DMS53 (cell line): Measurements from ENCODE around the gene PNMA6F.
"Not testable (repeated sequence)": the region's sequence is repeated elsewhere in the genome, so short reads cannot be mapped to it uniquely, and the experiment has no call there.

Source experiments
- DNase-seq: peaks from one replicate; lab custom pipeline; 2025; lab: John Stamatoyannopoulos, UW

The PNMA6F gene

DNA sequence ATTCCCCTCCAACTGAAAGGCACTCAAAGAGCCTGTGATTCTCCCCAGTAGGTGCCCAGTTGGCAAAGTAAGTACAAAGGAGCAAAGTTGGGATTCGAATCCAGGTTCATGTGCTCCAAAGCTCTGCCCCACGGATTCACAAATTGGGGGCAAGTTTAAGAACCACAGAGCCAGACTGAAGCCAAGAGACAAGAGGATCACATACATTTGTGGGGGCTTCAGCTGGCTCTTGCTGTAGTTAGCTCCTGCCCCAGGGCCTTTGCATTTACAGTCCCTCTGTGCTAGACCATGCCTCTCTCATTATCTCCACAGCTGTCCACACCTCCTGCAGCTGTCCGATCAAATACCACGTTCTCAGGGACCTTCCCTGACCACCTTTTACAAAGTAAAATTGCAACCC is 18.8 kb downstream of the PNMA6F start:
- DNase-seq = no peak

DNA sequence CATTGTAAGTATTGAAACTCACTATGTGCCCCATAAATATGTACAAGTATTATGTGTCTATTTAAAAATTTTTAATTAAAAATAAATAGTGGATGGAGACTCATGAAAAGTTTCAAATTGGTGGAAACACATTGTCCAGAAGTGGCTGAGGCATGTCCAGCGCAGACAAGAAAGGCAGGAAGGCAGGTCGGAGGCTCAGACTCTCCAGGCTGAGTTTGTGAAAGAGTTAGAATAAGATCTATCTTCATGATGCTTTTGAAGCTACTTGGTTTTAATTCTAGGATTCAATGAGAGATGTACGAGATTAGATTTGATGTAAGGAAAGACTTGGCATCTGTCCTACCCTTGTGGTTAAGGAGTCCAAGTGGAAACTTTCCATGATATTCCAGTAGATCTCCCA is 19.8 kb downstream of the PNMA6F start:
- no peak for DNase-seq

DNA sequence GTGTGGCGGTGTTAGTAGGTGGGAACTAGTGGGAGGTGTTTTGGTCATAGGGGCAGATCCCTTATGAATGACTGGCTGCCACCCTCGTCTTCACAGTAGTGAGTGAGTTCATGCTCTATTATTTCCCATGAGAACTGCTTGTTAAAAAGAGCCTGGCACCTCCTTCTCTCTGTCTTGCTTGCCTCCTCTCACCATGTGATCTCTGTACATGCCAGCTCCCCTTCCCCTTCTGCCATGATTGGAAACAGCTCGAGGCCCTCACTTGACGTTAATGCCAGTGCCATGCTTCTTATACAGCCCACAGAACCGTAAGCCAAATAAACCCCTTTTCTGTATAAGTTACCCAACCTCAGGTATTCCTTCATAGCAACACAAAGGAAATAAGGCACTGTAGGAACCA is 21.7 kb downstream of the PNMA6F start:
- DNase-seq = no peak

GRCh38 chrX:153297376-153297775 is 24.2 kb downstream of the PNMA6F start:
- DNase-seq = no peak

GRCh38 chrX:153293485-153294071 is 28.0 kb downstream of the PNMA6F start:
- not testable (repeated sequence) for DNase-seq

- DNase-seq = not testable (repeated sequence)
Observed at GRCh38 chrX:153288807-153289206, 32.8 kb downstream of the PNMA6F start.

DNA sequence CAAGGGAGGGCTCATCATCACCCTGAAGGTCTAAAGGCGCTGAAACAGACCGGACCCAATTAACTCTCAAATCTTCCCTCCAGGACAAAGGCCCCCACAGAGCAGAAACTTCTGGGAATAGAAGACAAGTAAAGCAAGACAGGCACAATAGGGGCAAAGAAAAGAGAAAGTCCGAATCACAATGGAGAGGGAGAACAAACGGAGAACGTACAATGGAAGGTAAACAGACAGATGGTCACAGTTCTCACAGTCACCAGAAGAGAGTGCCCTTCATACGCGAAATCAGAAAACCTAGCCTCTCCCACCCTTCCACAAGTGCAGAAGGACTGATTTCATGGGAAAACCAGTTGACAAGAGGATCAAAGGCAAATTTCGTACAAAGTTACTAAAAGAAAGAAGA is 35.9 kb downstream of the PNMA6F start:
- not testable (repeated sequence) for DNase-seq

DNA sequence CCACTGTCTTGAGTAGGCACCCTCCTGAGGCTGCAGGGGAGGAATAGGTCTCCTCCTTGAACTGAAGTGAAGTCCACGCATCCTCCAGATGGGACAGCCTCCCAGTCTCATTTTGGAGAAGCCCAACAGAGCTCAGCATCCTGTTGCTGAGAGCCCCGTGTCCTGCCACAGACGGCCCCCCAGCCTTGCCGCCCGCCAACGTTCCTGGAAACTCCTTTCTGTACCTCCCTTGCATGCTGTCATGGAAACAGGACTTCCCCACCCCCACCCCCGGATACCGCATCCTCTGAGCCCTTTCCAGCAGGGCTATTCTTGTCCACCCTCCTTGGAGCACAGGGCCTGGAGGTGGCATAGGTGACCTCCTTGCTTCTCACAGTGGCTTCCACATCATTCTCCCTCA is 37.6 kb downstream of the PNMA6F start:
- DNase-seq = not testable (repeated sequence)

GRCh38 chrX:153281784-153282183 is 39.8 kb downstream of the PNMA6F start:
- not testable (repeated sequence) for DNase-seq

- DNase-seq = not testable (repeated sequence)
Observed at GRCh38 chrX:153279304-153279703, 42.3 kb downstream of the PNMA6F start.

GRCh38 chrX:153276049-153276448 is 45.5 kb downstream of the PNMA6F start:
- not testable (repeated sequence) for DNase-seq

- not testable (repeated sequence) for DNase-seq
Observed at GRCh38 chrX:153275418-153275817, 46.1 kb downstream of the PNMA6F start.

DNA sequence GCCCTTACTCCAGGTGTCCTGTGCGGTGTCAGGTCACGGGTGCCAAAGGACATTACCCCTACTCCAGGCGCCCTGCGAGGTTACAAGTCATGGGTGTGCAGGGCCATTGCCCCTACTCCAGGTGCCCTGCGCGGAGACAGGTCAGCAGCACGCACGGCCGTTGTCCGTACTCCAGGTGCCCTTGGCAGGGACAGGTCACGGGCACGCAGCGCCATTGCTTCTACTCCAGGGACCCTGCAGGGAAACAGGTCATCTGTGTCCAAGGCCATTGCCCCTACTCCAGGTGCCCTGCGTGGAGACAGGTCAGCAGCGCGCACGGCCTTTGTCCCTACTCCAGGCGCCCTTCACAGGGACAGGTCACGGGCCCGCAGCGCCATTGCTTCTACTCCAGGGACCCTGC is 49.0 kb downstream of the PNMA6F start:
- DNase-seq = not testable (repeated sequence)

DNA sequence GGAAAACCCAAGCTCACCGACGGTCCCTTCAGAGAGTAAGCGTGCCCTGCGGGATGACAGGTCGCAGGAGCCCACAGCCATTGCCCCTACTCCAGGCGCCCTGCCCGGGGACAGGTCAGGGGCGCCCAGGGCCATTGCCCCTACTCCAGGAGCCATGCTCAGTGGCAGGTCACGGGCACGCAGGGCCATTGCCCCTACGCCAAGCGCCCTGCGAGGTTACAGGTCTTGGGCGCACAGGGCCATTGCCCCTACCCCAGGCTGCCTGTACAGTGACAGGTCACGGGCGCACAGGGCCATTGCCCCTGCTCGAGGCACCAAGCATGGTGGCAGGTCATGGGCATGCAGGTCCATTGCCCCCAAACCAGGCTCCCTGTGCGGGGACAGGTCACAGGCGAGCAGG is 49.5 kb downstream of the PNMA6F start:
- DNase-seq = not testable (repeated sequence)
